HG02642 (cell line): ENCODE data around the gene RBBP5.

Experiments
- ATAC-seq: cut with Tn5 transposase; IDR thresholded peaks from one replicate; pipeline ENCODE4 v1.9.1; 2021; ENCODE audit warnings: mild to moderate bottlenecking; ENCODE audit not compliant: unreplicated experiment, poor library complexity

RBBP5 gene

GRCh38 chr1:205076245-205076761, 45.5 kb downstream of the RBBP5 start:
- ATAC-seq: no peak

GRCh38 chr1:205075642-205076155, 46.1 kb downstream of the RBBP5 start:
- ATAC-seq: no peak

GRCh38 chr1:205074513-205074912, 47.3 kb downstream of the RBBP5 start:
- ATAC-seq: no peak

GRCh38 chr1:205074084-205074483, 47.7 kb downstream of the RBBP5 start:
- ATAC-seq: no peak

- ATAC-seq: no peak
Observed at GRCh38 chr1:205073511-205073910, 48.3 kb downstream of the RBBP5 start.

GRCh38 chr1:205072881-205073280, 48.9 kb downstream of the RBBP5 start:
- ATAC-seq: no peak

GRCh38 chr1:205072286-205072685, 49.5 kb downstream of the RBBP5 start:
- no peak for ATAC-seq

- no peak for ATAC-seq
Observed at GRCh38 chr1:205071801-205072200, 50.0 kb downstream of the RBBP5 start.

GRCh38 chr1:205071028-205071409, 50.8 kb downstream of the RBBP5 start:
- ATAC-seq: no peak

- ATAC-seq: no peak
Observed at GRCh38 chr1:205069371-205070125, 52.2 kb downstream of the RBBP5 start.

- ATAC-seq: no peak
Observed at GRCh38 chr1:205068457-205069040, 53.2 kb downstream of the RBBP5 start.

- ATAC-seq: no peak
Observed at GRCh38 chr1:205068001-205068400, 53.8 kb downstream of the RBBP5 start.

- ATAC-seq: no peak
Observed at GRCh38 chr1:205067031-205067430, 54.7 kb downstream of the RBBP5 start.

- no peak for ATAC-seq
Observed at GRCh38 chr1:205066141-205066818, 55.5 kb downstream of the RBBP5 start.

- ATAC-seq: no peak
Observed at GRCh38 chr1:205065666-205066065, 56.1 kb downstream of the RBBP5 start.

- no peak for ATAC-seq
Observed at GRCh38 chr1:205064741-205065316, 56.9 kb downstream of the RBBP5 start.

GRCh38 chr1:205064301-205064700, 57.5 kb downstream of the RBBP5 start:
- ATAC-seq: no peak

GRCh38 chr1:205062895-205063294, 58.9 kb downstream of the RBBP5 start:
- no peak for ATAC-seq

GRCh38 chr1:205062319-205062718, 59.5 kb downstream of the RBBP5 start:
- no peak for ATAC-seq

GRCh38 chr1:205061665-205062069, 60.1 kb downstream of the RBBP5 start:
- no peak for ATAC-seq

GRCh38 chr1:205061227-205061626, 60.6 kb downstream of the RBBP5 start:
- ATAC-seq: no peak
